HG03025 (cell line): Measurements from ENCODE around the gene KRTAP21-3.
"Not testable (repeated sequence)": the region's sequence is repeated elsewhere in the genome, so short reads cannot be mapped to it uniquely, and the experiment has no call there.

ENCODE experiments used
- ATAC-seq: cut with Tn5 transposase; IDR thresholded peaks from one replicate; pipeline ENCODE4 v1.9.1; 2021; ENCODE audit warnings: mild to moderate bottlenecking, moderate library complexity; ENCODE audit not compliant: unreplicated experiment, low FRiP score

The KRTAP21-3 gene

GRCh38 chr21:30718239-30718909 is at the start of gene KRTAP21-3:
TSS of gene KRTAP21-3 (minus strand) at chr21:30718777. CDS start at chr21:30718759, 18 bp downstream.
- ATAC-seq: no peak

GRCh38 chr21:30760776-30761175 is 42.2 kb upstream of the KRTAP21-3 start:
- ATAC-seq: no peak

GRCh38 chr21:30758306-30758705 is 39.7 kb upstream of the KRTAP21-3 start:
- ATAC-seq: no peak

- ATAC-seq: not testable (repeated sequence)
Observed at GRCh38 chr21:30755328-30755727, 36.8 kb upstream of the KRTAP21-3 start, which contains the start of gene KRTAP21-1. TSS of gene KRTAP21-1 (minus strand) at chr21:30755428. CDS start at chr21:30755378, 50 bp downstream.

- no peak for ATAC-seq
Observed at GRCh38 chr21:30747159-30747558, 28.6 kb upstream of the KRTAP21-3 start, which contains the start of gene KRTAP21-2. TSS of gene KRTAP21-2 (minus strand) at chr21:30747259. CDS start at chr21:30747202, 57 bp downstream.

- ATAC-seq: no peak
Observed at GRCh38 chr21:30740462-30740861, 21.9 kb upstream of the KRTAP21-3 start.

GRCh38 chr21:30733026-30733425 is 14.4 kb upstream of the KRTAP21-3 start:
- no peak for ATAC-seq

GRCh38 chr21:30726726-30727125 is 8.1 kb upstream of the KRTAP21-3 start:
- ATAC-seq: no peak

- no peak for ATAC-seq
Observed at GRCh38 chr21:30719401-30719800, 824 bp upstream of the KRTAP21-3 start.

GRCh38 chr21:30717105-30717504 is 1.5 kb downstream of the KRTAP21-3 start:
- no peak for ATAC-seq

GRCh38 chr21:30714946-30715345 is 3.6 kb downstream of the KRTAP21-3 start:
- ATAC-seq: no peak

- ATAC-seq: no peak
Observed at GRCh38 chr21:30714456-30714855, 4.1 kb downstream of the KRTAP21-3 start.

GRCh38 chr21:30713766-30714165 is 4.8 kb downstream of the KRTAP21-3 start:
- no peak for ATAC-seq

- ATAC-seq: no peak
Observed at GRCh38 chr21:30710499-30710898, 8.1 kb downstream of the KRTAP21-3 start.

- no peak for ATAC-seq
Observed at GRCh38 chr21:30707409-30707808, 11.2 kb downstream of the KRTAP21-3 start.

GRCh38 chr21:30695956-30696355 is 22.6 kb downstream of the KRTAP21-3 start:
- no peak for ATAC-seq

- no peak for ATAC-seq
Observed at GRCh38 chr21:30689822-30690221, 28.8 kb downstream of the KRTAP21-3 start.

GRCh38 chr21:30684506-30684905 is 34.1 kb downstream of the KRTAP21-3 start:
- ATAC-seq: no peak

- no peak for ATAC-seq
Observed at GRCh38 chr21:30680586-30680985, 38.0 kb downstream of the KRTAP21-3 start.

- no peak for ATAC-seq
Observed at GRCh38 chr21:30676737-30677136, 41.8 kb downstream of the KRTAP21-3 start.

- no peak for ATAC-seq
Observed at GRCh38 chr21:30674312-30674711, 44.3 kb downstream of the KRTAP21-3 start.

- no peak for ATAC-seq
Observed at GRCh38 chr21:30672985-30673650, 45.5 kb downstream of the KRTAP21-3 start.
